KOPT-K1 (cell line): ENCODE data around the gene RNF213.
"Not testable (repeated sequence)": the region's sequence is repeated elsewhere in the genome, so short reads cannot be mapped to it uniquely, and the experiment has no call there.

ENCODE experiments used
- H3K27ac ChIP-seq: fragments of 200-600 bp; sonication (generic); 2 replicates; pipeline ENCODE4 v1.5.1; 2016; ENCODE audit warnings: antibody characterized with exemption, mild to moderate bottlenecking, low read depth, low read length; ENCODE audit not compliant: poor library complexity, severe bottlenecking
- H3K36me3 ChIP-seq: fragments of 200-600 bp; sonication (generic); 2 replicates; pipeline ENCODE4 v1.5.1; 2017; ENCODE audit warnings: antibody characterized with exemption, mild to moderate bottlenecking, low read length, moderate library complexity; ENCODE audit not compliant: insufficient read depth
- H3K9me3 ChIP-seq: fragments of 200-600 bp; sonication (generic); 2 replicates; pipeline ENCODE4 v1.5.1; 2017; ENCODE audit warnings: antibody characterized with exemption, low read length, mild to moderate bottlenecking; ENCODE audit not compliant: insufficient read depth, poor library complexity, severe bottlenecking

RNF213 gene

DNA sequence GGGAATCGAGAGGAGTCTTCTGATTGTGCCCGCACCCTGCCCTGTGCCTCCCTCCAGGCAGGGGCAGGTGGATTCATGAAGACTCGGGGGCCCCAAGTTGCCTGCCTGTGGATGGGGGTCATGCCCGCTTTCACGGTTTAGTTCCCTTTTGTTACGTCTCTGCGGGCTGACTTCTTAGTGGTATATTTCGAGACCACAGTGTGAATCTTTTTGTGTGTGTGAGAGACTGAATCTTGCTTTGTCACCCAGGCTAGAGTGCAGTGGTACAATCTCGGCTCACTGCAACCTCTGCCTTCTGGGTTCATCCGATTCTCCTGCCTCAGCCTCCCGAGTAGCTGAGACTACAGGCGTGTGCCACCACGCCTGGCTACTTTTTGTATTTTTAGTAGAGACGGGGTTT, 18.1 kb upstream of the RNF213 start:
- no peaks in the 10 kb centered on the region for H3K36me3 ChIP-seq
- no peaks in the 10 kb centered on the region for H3K9me3 ChIP-seq
- H3K27ac ChIP-seq = no peak overlapping the region

DNA sequence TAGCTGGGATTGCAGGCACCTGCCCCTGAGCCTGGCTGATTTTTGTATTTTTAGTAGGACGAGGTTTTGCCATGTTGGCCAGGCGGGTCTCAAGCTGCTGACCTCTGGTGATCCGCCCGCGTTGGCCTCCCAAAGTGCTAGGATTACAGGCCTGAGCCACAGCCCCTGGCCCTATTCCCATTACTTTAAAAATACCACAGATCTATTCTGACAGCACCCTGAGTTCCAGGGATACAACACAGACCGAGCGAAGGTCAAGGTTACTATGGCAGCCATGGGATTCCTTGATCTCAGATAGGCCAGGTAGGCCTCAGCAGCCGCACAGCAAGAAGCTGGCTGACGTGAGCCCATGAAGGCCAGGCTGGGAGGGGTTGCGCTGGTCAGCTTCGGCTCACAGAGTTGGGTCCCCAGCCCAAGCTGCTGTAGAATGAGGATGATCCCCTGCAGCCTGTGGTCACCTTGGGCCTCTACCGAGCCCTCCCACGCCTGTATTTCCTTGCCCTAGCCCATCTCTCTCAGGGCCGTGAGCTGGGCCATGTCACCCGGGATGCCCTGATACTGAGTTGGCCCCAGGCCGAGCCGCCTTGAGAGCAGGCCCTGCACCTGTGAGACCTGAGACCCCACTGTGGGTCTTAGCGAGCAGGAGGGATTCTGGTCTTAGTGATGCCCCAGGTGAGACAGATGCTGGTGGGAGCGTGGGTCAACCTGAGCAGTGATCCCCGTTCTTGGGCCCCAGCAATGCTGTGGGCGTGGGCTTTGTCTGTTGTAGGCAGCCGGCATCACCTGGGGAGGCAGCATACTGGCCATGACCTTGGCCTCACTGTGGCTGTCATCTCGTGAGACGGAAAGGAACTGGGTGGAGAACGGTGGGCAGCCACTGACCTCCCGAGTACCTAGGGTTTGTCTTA, 16.9 kb upstream of the RNF213 start:
- Histone ChIP-seq H3K36me3 (no peaks in the 10 kb centered on the region), H3K9me3 (no peaks in the 10 kb centered on the region), H3K27ac (no peak overlapping the region)

DNA sequence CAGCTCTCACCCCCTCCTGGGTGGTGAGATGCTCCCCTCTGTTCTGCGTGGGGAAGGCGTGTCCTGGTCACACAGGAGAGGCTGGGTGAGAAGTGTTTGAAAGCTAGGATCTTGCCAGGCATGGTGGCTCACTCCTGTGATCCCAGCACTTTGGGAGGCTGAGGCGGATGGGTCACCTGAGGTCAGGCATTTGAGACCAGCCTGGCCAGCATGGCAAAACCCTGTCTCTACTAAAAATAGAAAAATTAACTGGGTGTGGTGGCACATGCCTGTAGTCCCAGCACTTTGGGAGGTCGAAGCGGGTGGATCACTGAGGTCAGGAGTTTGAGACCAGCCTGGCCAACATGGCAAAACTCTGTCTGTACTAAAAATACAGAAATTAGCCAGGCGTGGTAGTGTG, 16.2 kb upstream of the RNF213 start:
- H3K27ac ChIP-seq, H3K36me3 ChIP-seq, H3K9me3 ChIP-seq: not testable (repeated sequence)

DNA sequence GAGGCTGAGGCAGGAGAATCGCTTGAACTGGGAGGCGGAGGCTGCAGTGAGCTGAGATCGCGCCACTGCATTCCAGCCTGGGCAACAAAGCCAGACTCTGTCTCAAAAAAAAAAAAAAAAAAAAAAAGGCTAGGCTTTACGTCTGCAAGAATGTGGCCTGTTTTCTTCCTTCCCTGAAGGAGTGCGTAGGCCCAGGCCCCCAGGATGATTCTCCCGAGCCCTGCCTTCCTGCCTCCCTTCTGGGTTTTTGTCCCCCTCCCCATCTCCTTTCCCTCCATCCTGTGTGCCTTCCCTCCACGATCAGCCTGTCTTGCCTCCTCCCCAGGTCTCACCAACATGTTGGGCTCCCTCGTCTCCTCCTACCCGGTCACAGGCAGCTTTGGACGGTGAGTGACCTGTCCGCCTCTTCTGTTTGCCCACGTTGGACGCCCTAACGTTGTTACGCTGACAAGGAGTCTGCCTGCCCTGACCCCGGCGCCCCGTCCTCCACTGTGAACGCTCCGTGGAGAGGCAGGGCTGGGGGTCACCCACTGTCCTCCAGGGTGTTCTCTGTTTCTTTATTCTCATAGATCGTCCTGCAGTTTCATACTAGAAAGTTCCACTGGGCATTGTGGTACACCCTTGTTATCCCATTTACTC, 15.7 kb upstream of the RNF213 start:
- no peak overlapping the region for H3K27ac ChIP-seq
- H3K36me3 ChIP-seq = no peaks in the 10 kb centered on the region
- no peaks in the 10 kb centered on the region for H3K9me3 ChIP-seq

DNA sequence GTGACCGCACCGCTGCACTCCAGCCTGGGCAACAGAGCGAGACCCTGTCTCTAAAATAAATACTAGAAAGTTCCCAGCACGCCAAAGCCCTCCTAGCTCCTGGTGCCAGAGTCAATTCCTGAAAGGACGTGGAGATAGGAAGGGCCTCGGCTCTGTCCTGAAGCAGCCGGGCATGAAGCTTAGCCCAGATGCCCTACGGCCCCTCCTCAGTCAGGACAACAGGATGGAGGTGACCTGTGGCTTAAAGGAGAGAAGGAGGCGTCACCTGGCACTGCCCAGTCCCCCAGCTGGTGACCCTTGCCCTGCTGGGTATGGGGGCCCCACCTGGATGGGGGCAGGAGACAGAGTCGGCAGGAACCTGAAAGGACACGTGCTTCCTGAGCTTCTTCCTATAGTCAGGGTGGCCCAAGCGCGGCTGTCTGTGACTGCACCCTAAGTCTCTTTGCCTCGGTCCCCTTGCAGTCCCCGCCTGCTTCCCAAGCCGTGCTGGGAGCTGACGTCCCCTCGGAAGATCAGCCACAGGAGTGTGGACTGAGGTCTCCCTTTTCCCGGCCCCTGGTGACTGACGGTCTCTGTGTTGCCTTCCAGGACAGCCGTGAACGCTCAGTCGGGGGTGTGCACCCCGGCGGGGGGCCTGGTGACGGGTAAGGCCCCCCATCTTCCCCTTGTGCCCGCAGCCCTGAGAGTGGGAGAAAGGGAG, 14.9 kb upstream of the RNF213 start:
- Histone ChIP-seq H3K9me3 (no peaks in the 10 kb centered on the region), H3K27ac (no peak overlapping the region), H3K36me3 (no peaks in the 10 kb centered on the region)

DNA sequence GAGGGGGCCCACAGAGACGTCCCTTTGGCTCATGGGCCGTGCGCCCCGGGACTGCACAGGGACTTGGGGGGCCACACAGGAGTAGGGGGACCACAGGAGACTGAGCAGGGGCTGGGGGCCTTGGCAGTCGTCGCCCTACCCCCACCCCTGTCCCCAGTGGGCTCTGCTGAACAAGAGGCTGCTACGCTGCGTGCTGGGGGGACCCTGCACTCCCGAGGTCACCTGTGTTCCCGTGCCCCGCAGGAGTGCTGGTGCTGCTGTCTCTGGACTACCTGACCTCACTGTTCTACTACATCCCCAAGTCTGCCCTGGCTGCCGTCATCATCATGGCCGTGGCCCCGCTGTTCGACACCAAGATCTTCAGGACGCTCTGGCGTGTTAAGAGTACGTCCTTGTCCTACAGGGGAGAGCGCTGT, 14.4 kb upstream of the RNF213 start:
- H3K27ac ChIP-seq = no peak overlapping the region
- no peaks in the 10 kb centered on the region for H3K9me3 ChIP-seq
- no peaks in the 10 kb centered on the region for H3K36me3 ChIP-seq

DNA sequence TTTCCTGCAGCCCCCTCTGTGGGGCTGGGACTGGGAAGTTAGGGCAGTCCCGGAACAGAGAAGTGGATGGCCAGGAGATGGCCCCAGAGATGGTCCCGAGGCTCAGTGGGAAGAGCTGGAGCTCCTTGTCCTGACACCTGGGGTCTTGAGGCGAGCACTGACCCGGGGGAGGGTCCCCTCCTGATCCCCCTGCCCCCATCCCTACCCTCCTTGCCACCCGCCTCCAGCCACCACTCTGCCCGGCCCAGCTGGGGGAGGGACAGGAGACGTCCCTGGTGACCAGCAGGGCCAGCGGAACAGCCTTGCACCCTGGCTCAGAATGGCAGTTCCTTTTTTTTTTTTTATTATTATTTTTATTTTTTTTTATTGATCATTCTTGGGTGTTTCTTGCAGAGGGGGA, 13.9 kb upstream of the RNF213 start:
- Histone ChIP-seq H3K36me3 (no peaks in the 10 kb centered on the region), H3K9me3 (no peaks in the 10 kb centered on the region)

DNA sequence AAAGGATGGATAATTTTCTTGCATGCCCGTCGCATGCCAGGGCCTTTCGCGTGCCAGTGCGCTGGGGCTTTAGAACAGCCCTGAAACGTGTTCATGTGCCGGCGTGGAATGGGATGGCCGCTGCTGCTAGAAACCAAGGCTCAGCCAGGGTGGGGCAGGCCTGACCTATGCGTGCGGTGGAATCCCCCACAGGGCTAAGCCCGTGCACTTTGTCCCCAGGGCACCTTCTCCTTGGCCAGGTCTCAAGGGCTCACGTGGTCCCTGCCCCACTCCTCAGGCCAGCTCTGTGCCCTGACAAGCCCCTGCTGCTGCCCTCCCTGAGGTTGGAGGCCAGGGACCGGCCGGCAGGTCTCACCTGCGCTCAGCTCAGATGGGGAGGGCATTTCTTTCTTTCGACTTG, 13.1 kb upstream of the RNF213 start:
- Histone ChIP-seq H3K27ac (no peak overlapping the region), H3K36me3 (no peaks in the 10 kb centered on the region), H3K9me3 (no peaks in the 10 kb centered on the region)

More for the DNA sequence above, 13.9 kb upstream of the RNF213 start:
- no peak overlapping the region for H3K27ac ChIP-seq

DNA sequence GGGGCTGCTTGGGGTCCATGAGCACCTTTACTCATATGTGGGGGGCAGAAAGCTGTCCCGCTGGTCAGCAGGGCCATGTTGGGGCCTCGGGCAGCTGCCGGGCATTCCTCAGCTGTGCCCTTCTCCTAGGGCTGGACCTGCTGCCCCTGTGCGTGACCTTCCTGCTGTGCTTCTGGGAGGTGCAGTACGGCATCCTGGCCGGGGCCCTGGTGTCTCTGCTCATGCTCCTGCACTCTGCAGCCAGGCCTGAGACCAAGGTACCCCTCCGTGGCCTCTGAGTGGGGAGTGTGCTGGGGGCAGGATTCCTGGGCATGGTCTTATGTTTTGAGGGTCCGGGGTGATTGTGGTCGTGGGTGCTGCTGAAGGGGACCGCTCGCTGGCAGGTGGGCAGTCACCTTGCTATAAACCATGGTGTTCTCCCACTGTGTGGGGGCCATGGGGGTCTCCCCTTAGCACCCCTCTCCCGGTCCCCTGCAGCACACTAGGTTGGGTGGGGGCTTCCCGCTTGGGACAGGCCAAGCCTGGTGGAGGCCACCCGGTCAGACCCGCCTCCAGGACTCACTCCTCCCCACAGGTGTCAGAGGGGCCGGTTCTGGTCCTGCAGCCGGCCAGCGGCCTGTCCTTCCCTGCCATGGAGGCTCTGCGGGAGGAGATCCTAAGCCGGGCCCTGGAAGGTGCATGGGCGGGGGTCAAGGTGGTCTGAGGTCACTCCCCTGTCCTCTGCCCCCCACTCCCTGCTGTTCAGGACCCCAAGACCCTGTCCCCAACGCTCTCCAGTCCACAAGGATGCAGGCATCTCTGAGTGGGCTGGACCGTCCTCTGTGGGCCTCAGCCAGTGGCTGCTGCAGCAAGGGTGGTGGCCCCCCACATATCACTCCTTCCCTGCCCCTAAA, 12.4 kb upstream of the RNF213 start:
- Histone ChIP-seq H3K9me3 (no peaks in the 10 kb centered on the region), H3K27ac (no peak overlapping the region), H3K36me3 (no peaks in the 10 kb centered on the region)

DNA sequence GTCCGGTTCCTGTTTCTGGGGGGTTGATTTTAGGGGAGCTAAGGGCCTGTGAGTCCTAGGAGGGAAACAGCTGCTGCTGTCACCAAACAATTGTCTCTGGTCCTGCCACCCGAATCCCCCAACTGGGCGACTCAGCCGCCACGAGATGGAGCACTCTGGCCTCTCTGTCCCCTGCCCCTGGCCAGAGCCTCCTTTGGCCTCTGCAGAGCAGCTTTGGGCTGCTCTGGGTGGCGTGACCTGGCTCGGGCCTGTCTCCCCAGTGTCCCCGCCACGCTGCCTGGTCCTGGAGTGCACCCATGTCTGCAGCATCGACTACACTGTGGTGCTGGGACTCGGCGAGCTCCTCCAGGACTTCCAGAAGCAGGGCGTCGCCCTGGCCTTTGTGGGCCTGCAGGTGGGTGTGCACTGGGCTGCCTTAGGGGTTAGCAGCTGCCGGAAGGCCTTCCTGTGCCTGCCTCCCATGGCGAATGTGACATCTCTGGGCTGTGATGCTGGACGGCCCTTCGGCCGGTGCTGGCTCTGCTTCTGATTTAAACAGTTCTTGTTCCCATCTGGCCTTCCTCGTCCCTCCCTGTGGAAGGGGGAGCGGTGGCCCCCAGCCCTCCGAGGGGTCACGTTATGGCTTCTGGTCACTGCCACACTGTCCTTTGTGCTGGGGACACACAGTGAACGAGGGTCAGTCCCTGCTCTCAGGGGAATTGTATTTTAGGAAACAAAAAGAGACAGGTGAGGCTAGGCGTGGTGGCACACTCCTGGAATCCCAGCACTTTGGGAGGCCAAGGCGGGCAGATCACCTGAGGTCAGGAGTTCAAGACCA, 11.6 kb upstream of the RNF213 start:
- no peak overlapping the region for H3K27ac ChIP-seq
- H3K9me3 ChIP-seq = no peaks in the 10 kb centered on the region
- H3K36me3 ChIP-seq = no peaks in the 10 kb centered on the region

DNA sequence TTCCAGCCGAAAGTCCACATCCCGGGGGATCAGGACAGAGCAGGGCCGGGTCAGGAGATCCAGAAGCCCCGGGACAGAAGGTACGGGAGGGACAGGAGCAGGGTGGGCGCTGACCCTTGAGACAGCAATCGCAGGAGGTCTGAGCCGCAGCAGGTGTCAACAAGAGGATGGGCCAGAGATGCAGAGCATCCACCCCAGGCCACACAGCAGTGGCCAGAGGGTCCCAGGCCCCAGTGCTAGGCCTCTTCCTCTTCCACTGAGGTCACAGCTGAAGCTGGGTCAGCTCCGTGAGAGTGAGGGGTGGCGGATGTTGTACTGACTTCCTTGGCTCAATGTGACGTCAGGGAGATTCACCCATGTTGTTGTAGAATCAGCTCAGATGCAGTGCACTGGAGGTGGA, 8.7 kb upstream of the RNF213 start:
- Histone ChIP-seq H3K36me3 (no peaks in the 10 kb centered on the region), H3K27ac (no peak overlapping the region), H3K9me3 (no peaks in the 10 kb centered on the region)

DNA sequence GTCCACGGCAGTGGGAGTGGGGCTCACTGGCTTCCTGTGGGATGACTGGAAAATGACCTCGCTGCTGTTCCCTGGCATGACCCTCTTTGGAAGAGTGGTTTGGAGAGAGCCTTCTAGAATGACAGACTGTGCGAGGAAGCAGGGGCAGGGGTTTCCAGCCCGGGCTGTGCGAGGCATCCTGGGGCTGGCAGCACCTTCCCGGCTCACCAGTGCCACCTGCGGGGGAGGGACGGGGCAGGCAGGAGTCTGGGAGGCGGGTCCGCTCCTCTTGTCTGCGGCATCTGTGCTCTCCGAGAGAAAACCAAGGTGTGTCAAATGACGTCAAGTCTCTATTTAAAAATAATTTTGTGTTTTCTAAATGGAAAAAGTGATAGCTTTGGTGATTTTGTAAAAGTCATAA, 7.8 kb upstream of the RNF213 start:
- Histone ChIP-seq H3K9me3 (no peaks in the 10 kb centered on the region), H3K27ac (no peak overlapping the region), H3K36me3 (no peaks in the 10 kb centered on the region)

DNA sequence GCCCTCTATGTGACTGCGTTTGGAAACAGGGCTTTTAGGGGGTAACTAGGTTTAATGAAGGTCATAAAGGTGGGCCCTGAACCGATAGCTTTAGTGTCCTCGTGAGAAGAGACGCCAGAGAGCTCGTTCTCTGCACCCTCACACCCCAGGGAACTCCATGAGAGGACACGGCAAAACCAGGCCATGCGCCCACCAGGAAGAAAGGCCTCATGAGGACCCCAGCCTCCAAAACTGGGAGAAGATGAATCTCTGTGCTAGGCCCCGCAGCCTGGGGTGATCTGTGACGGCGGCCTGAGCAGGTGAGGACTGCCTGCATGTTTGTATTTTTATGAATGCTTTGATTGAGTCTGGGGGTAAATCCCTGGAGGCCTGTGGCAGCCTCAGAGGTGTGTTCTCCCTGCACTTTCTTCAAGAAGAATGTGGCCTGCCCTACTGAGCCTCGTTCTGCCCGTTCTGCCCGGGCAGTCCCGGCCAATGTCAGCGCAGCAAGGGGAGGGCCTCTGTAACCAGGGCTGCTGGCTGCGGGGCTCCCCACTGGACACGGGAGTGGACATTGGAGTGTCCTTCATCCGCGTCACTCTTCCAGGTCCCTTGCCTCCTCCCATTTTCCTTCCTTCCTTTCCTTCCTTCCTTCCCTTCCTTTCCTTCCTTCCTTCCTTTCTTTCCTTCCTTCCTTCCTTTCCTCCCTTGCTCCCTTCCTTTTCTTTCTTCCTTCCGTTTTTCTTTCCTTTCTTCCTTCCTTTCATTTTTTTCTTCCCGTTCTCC, 6.8 kb upstream of the RNF213 start:
- Histone ChIP-seq H3K27ac (peak overlapping the region; percentile 85), H3K9me3 (no peaks in the 10 kb centered on the region), H3K36me3 (no peaks in the 10 kb centered on the region)
